K562 (cell line): ENCODE measurements around the gene DNAJC11. TPM values are rescaled to one million over a fixed set of nuclear protein-coding genes. Genes with fewer than 3 reads are reported as not detected.

ENCODE experiments used
- ATF7 ChIP-seq: fragments of 450-650 bp; IDR thresholded peaks from 2 replicates; pipeline ENCODE4 v1.7.1; 2014; ENCODE audit warnings: mild to moderate bottlenecking, moderate library complexity
- HMG20A ChIP-seq: fragments of 450-650 bp; formaldehyde crosslinking; conservative IDR thresholded peaks from 2 replicates; pipeline ENCODE4 v1.4.0; 2020; ENCODE audit warnings: mild to moderate bottlenecking, mixed read lengths
- KLF1 ChIP-seq: fragments of 450-650 bp; IDR thresholded peaks from 2 replicates; pipeline ENCODE4 v1.6.1; 2016; ENCODE audit warnings: missing genetic modification characterization, missing compliant biosample characterization
- L3MBTL2 ChIP-seq: fragments of 450-650 bp; IDR thresholded peaks from 2 replicates; pipeline ENCODE4 v1.6.1; 2016; ENCODE audit warnings: mild to moderate bottlenecking, moderate library complexity
- PCBP1 ChIP-seq: fragments of 200-400 bp; formaldehyde crosslinking; IDR thresholded peaks from 2 replicates; pipeline ENCODE4 v1.6.1; 2018; ENCODE audit warnings: mild to moderate bottlenecking, low read depth, low read length; ENCODE audit not compliant: poor library complexity, severe bottlenecking
- REST ChIP-seq, 2 experiments: fragments of 450-650 bp; formaldehyde crosslinking in 1 of 2; IDR thresholded peaks; 2 replicates each; pipeline versions ENCODE4 v1.4.0 to v1.6.1; 2014 to 2020; ENCODE audit warnings: mild to moderate bottlenecking in 2 of 2, borderline replicate concordance in 1 of 2, low read depth in 1 of 2
- TSC22D4 ChIP-seq: fragments of 450-650 bp; IDR thresholded peaks from 2 replicates; pipeline ENCODE4 v1.6.1; 2016; ENCODE audit warnings: missing genetic modification characterization, missing biosample characterization, control low read depth
- ZMIZ1 ChIP-seq, 2 experiments: fragments of 150-350 bp in 1 of 2; IDR thresholded peaks; 2 replicates each; pipeline ENCODE4 v1.6.1; 2012 to 2016; ENCODE audit warnings: low read depth in 2 of 2, low read length in 2 of 2, mild to moderate bottlenecking in 1 of 2, moderate library complexity in 1 of 2
- ZSCAN29 ChIP-seq: fragments of 450-650 bp; IDR thresholded peaks from 2 replicates; pipeline ENCODE4 v1.6.1; 2017
- polyA plus RNA-seq, 8 experiments: library from polyadenylated mRNA; depleted of rRNA in 4 of 8; stranded (reverse) in 5 of 8; unstranded in 3 of 8; fragments of >200 nt; fragmentation: Nextera tagmentation in 2 of 8; fragmentation: Illumina TruSeq in 1 of 8; extraction: Ambion mirVana in 2 of 8; extraction: Trizol in 1 of 8; gene quantifications; 2 replicates each; pipeline versions ENCODE4 v1.2.1 to v1.2.3, GENCODE V29; 2011 to 2014; ENCODE audit warnings: inconsistent platforms in 1 of 8, missing spikeins in 1 of 8
- total RNA-seq, 7 experiments: library from RNA; depleted of rRNA in 6 of 7; stranded (reverse); fragments of >200 nt in 6 of 7; fragmentation: Illumina TruSeq in 2 of 7; extraction: Trizol in 2 of 7; gene quantifications; 2 replicates each; pipeline versions ENCODE4 v1.2.1 to v1.2.3, GENCODE V29; 2011 to 2021; ENCODE audit warnings: low replicate concordance in 1 of 7
- TF ChIP-seq, protein P1 (sequence below), 2 experiments: fragments of 200-800 bp in 1 of 2; sonication (Bioruptor generic) in 1 of 2; sonication (generic) in 1 of 2; formaldehyde crosslinking in 1 of 2; IDR thresholded peaks in 1 of 2; conservative IDR thresholded peaks in 1 of 2; 2 replicates each; pipeline versions ENCODE4 v1.5.0 to v1.6.1; 2016 to 2020; ENCODE audit warnings: missing compliant biosample characterization in 1 of 2, missing genetic modification characterization in 1 of 2, missing genetic modification reagents in 1 of 2

DNAJC11 gene
- total and polyA plus RNA-seq, 9 of the 15 experiments (the other 6 are each of a cell fraction or from before 2014, with no cell fraction given): 14.1 to 123 (median 76.6) TPM

GRCh38 chr1:6601049-6601922, 100.3 kb downstream of the DNAJC11 start (continued):
- peak; percentile 73 for TF ChIP-seq REST (IDR thresholded peaks at IDR 0.05; ENCODE audit: borderline replicate concordance)
- TF ChIP-seq REST (CRISPR knock-in tag; IDR thresholded peaks at IDR 0.05; ENCODE audit: low read depth): 0 out of 2 replicates have a peak, but pooled peaks have one; percentile 21
- TF ChIP-seq L3MBTL2: peak; percentile 83
- no peak for TF ChIP-seq TSC22D4 (tag)
- TF ChIP-seq ZSCAN29: no peak
- TF ChIP-seq PCBP1: no peak
- no peak for TF ChIP-seq HMG20A
- TF ChIP-seq, protein P1, sequence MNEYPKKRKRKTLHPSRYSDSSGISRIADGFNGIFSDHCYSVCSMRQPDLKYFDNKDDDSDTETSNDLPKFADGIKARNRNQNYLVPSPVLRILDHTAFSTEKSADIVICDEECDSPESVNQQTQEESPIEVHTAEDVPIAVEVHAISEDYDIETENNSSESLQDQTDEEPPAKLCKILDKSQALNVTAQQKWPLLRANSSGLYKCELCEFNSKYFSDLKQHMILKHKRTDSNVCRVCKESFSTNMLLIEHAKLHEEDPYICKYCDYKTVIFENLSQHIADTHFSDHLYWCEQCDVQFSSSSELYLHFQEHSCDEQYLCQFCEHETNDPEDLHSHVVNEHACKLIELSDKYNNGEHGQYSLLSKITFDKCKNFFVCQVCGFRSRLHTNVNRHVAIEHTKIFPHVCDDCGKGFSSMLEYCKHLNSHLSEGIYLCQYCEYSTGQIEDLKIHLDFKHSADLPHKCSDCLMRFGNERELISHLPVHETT (CRISPR knock-in tag; conservative IDR thresholded peaks at IDR 0.05 in 1 of 2, IDR thresholded peaks at IDR 0.05 in 1 of 2): 0 out of 4 replicates have a peak, but pooled peaks of 1 of the 2 experiments have one; percentile 28
- no peak; a peak in 1 of 4 replicates for TF ChIP-seq ZMIZ1 (IDR thresholded peaks at IDR 0.05; ENCODE audit: low read depth in 2 of 2, low read length in 2 of 2)
- TF ChIP-seq ATF7: peak; percentile 61; the same call in 1 of the 2 replicates
- no peak for TF ChIP-seq KLF1 (tag)
